B cell (primary cell): ENCODE data around the gene CST7. TPM values are rescaled to one million over a fixed set of nuclear protein-coding genes. Genes with fewer than 3 reads are reported as not detected.
"Not testable (repeated sequence)": the region's sequence is repeated elsewhere in the genome, so short reads cannot be mapped to it uniquely, and the experiment has no call there.

Source experiments
- ATAC-seq: fragments of 200-7000 bp; cut with Tn5 transposase; one replicate; pipeline ENCODE4 v1.10.0; 2021; ENCODE audit warnings: low read depth, mild to moderate bottlenecking, moderate number of reproducible peaks, moderate library complexity
- CTCF ChIA-PET: fragments of 350-600 bp; sonication (Branson Sonifier 250); formaldehyde crosslinking; loops from one replicate; lab custom pipeline; 2021; ENCODE audit warnings: antibody characterized with exemption, inconsistent platforms; lab: Charles Lee
- POLR2A ChIA-PET: fragments of 350-600 bp; sonication (Branson Sonifier 250); formaldehyde crosslinking; loops from one replicate; lab custom pipeline; 2021; ENCODE audit warnings: antibody characterized with exemption; lab: Charles Lee
- DNase-seq: peaks from one replicate; pipeline ENCODE4 v3.0.0; 2013
- H2AFZ ChIP-seq: 2 replicates; pipeline ENCODE4 v1.6.1; 2012; ENCODE audit warnings: mild to moderate bottlenecking, low read depth, low read length; ENCODE audit not compliant: insufficient read depth, poor library complexity, severe bottlenecking
- H3K27ac ChIP-seq, 2 donors: 1 replicate in 1 of 2; 2 replicates in 1 of 2; pipeline ENCODE4 v1.5.1; 2012 to 2013; ENCODE audit warnings: low read length in 2 of 2, mild to moderate bottlenecking in 2 of 2, moderate library complexity in 1 of 2
- H3K27me3 ChIP-seq, 4 experiments: fragments of 200-600 bp in 1 of 4; sonication (generic) in 1 of 4; replicated peaks in 1 of 4; 1 replicate in 2 of 4; 2 replicates in 2 of 4; pipeline versions ENCODE4 v1.6.1 to v1.7.0; 2013 to 2016; ENCODE audit warnings: low read length in 3 of 4, mild to moderate bottlenecking in 2 of 4, mixed read lengths in 1 of 4, moderate library complexity in 1 of 4; ENCODE audit not compliant: insufficient read depth in 4 of 4, control insufficient read depth in 3 of 4; ENCODE audit errors: control extremely low read depth in 1 of 4
- H3K36me3 ChIP-seq, 2 experiments: replicated peaks in 1 of 2; 1 replicate in 1 of 2; 2 replicates in 1 of 2; pipeline versions ENCODE4 v1.6.1 to v1.7.1; 2013; ENCODE audit warnings: low read length in 1 of 2; ENCODE audit not compliant: insufficient read depth in 2 of 2, control insufficient read depth in 1 of 2; ENCODE audit errors: control extremely low read depth in 1 of 2, extremely low read depth in 1 of 2
- H3K4me1 ChIP-seq, 2 donors: fragments of 200-600 bp in 1 of 2; sonication (generic) in 1 of 2; 1 replicate in 1 of 2; 2 replicates in 1 of 2; pipeline versions ENCODE4 v1.5.1 to v1.6.1; 2013 to 2017; ENCODE audit warnings: low read length in 2 of 2; ENCODE audit not compliant: control insufficient read depth in 2 of 2, insufficient read depth in 2 of 2
- H3K4me2 ChIP-seq: replicated peaks from 2 replicates; pipeline ENCODE3; 2012; ENCODE audit warnings: mild to moderate bottlenecking, low read depth, low read length; ENCODE audit not compliant: poor library complexity, severe bottlenecking
- H3K4me3 ChIP-seq, 5 experiments: fragments of 200-600 bp in 1 of 5; sonication (generic) in 1 of 5; 1 replicate in 3 of 5; 2 replicates in 2 of 5; pipeline versions ENCODE4 v1.5.1 to v1.7.0; 2011 to 2016; ENCODE audit warnings: low read length in 4 of 5, mild to moderate bottlenecking in 4 of 5, low read depth in 2 of 5, control low read depth in 1 of 5, moderate library complexity in 1 of 5; ENCODE audit not compliant: insufficient read depth in 1 of 5; ENCODE audit errors: control extremely low read depth in 1 of 5, extremely low read depth in 1 of 5
- H3K79me2 ChIP-seq: fragments of 200-600 bp; sonication (generic); one replicate; pipeline ENCODE4 v1.6.0; 2016; ENCODE audit warnings: low read length; ENCODE audit not compliant: control insufficient read depth, insufficient read depth
- H3K9ac ChIP-seq: fragments of 200-600 bp; sonication (generic); 2 replicates; pipeline ENCODE4 v1.6.1; 2017; ENCODE audit warnings: mild to moderate bottlenecking, low read length, moderate library complexity
- H3K9me3 ChIP-seq, 3 donors: one replicate each; pipeline versions ENCODE4 v1.6.1 to v1.7.1; 2013; ENCODE audit warnings: low read length in 2 of 3; ENCODE audit not compliant: control insufficient read depth in 2 of 3, insufficient read depth in 1 of 3; ENCODE audit errors: control extremely low read depth in 1 of 3
- H4K20me1 ChIP-seq: 2 replicates; pipeline ENCODE4 v1.6.0; 2012; ENCODE audit warnings: mild to moderate bottlenecking, low read length; ENCODE audit not compliant: insufficient read depth, control insufficient read depth, poor library complexity, severe bottlenecking
- H3K27ac Mint-ChIP-seq: one replicate; pipeline ENCODE4 v1.8.0; 2021; ENCODE audit warnings: mixed read lengths
- H3K27me3 Mint-ChIP-seq: one replicate; pipeline ENCODE4 v1.8.0; 2021; ENCODE audit warnings: mixed read lengths
- H3K4me1 Mint-ChIP-seq: one replicate; pipeline ENCODE4 v1.8.0; 2021; ENCODE audit warnings: mixed read lengths
- H3K4me3 Mint-ChIP-seq: one replicate; pipeline ENCODE4 v1.8.0; 2021; ENCODE audit warnings: mixed read lengths
- H3K9me3 Mint-ChIP-seq: one replicate; pipeline ENCODE4 v1.8.0; 2022; ENCODE audit warnings: mixed read lengths; ENCODE audit not compliant: insufficient read depth
- CTCF ChIP-seq: fragments of 200-600 bp; IDR thresholded peaks from one replicate; pipeline ENCODE4 v1.8.0; 2022; ENCODE audit warnings: antibody characterized with exemption, mild to moderate bottlenecking
- EZH2 ChIP-seq: IDR thresholded peaks from 2 replicates; pipeline ENCODE4 v1.6.1; 2012; ENCODE audit warnings: borderline replicate concordance, low read depth, mild to moderate bottlenecking, moderate library complexity, low read length; ENCODE audit not compliant: insufficient read depth, poor library complexity, severe bottlenecking
- WGBS: methylation state at CpG from one replicate; pipeline ENCODE4 v1.1.5; 2013; ENCODE audit warnings: missing lambda C conversion rate; ENCODE audit not compliant: insufficient coverage; 5-methylcytosine and 5-hydroxymethylcytosine counted together
- intact Hi-C: fragments of 100-400 bp; cut with micrococcal nuclease; formaldehyde crosslinking; loops from one replicate; pipeline ENCODE4 v1.10.0; 2022
- polyA plus RNA-seq: library from polyadenylated mRNA; depleted of rRNA; stranded (reverse); fragments of >200 nt; gene quantifications from 2 replicates; pipeline ENCODE4 v1.2.3, GENCODE V29; 2012
- total RNA-seq, 2 donors: library from RNA; stranded (reverse); fragments of 120-200 nt in 1 of 2; gene quantifications; 1 replicate in 1 of 2; 2 replicates in 1 of 2; pipeline versions ENCODE4 v1.2.3 to v1.2.4, GENCODE V29; 2013 to 2022

CST7 gene
- total and polyA plus RNA-seq, 2 donors (not counting 1 experiment from before 2014, with no cell fraction given): 0.94 to 3.4 TPM

GRCh38 chr20:24918579-24919566 is 30.2 kb upstream of the CST7 start:
- POLR2A ChIA-PET: no interaction called here
- Histone ChIP-seq H3K9ac (no peak overlapping the region), H3K27me3 (peaks cover 0 to 11% (median 2%) of the 10 kb centered on the region in 4 experiments), H3K36me3 (no peaks in the 10 kb centered on the region), H3K4me1 (peaks cover 0 to 3% of the 10 kb centered on the region in 2 donors), H4K20me1 (no peaks in the 10 kb centered on the region), H3K27ac (no peak overlapping the region), H3K4me2 (no peak overlapping the region), H2AFZ (no peak overlapping the region), H3K79me2 (no peaks in the 10 kb centered on the region), H3K4me3 (no peak overlapping the region), H3K9me3 (peaks cover 0 to 4% (median 0%) of the 10 kb centered on the region in 3 donors)
- Mint-ChIP-seq H3K9me3 (no peaks in the 10 kb centered on the region), H3K4me1 (no peaks in the 10 kb centered on the region), H3K27me3 (peaks cover 23% of the 10 kb centered on the region), H3K27ac (no peak overlapping the region), H3K4me3 (no peak overlapping the region)
- peak; percentile 26 for TF ChIP-seq CTCF
- no peak for TF ChIP-seq EZH2
- ATAC-seq: no peak
- no peak for DNase-seq
- CTCF ChIA-PET: interaction anchor here (2.0 kb wide), 1 partner anchor 758 kb away, joined by 6 read pairs; no protein-coding TSS in a partner anchor
- intact Hi-C loops: loop anchor here (5.0 kb wide), 1 partner anchor 757 kb away; no protein-coding TSS in a partner anchor
- 62% methylated on average over 11 of the region's 17 CpGs for WGBS

GRCh38 chr20:24919665-24920064 is 29.4 kb upstream of the CST7 start:
- WGBS: 96% methylated on average over 15 of the region's 15 CpGs
- H3K4me2 ChIP-seq, ATAC-seq, CTCF ChIA-PET, H3K27ac Mint-ChIP-seq, H3K4me1 ChIP-seq, H3K9ac ChIP-seq, H3K4me3 Mint-ChIP-seq, POLR2A ChIA-PET, H2AFZ ChIP-seq, H3K36me3 ChIP-seq, H3K79me2 ChIP-seq, H3K27ac ChIP-seq, H3K9me3 ChIP-seq, H3K4me1 Mint-ChIP-seq, DNase-seq, H3K9me3 Mint-ChIP-seq, H3K4me3 ChIP-seq, H4K20me1 ChIP-seq: not testable (repeated sequence)
- peaks cover 23% of the 10 kb centered on the region for H3K27me3 Mint-ChIP-seq
- H3K27me3 ChIP-seq: peaks cover 0 to 11% (median 2%) of the 10 kb centered on the region in 4 experiments
- intact Hi-C loops: loop anchor here (5.0 kb wide), 1 partner anchor 757 kb away; no protein-coding TSS in a partner anchor

GRCh38 chr20:24920706-24921105 is 28.4 kb upstream of the CST7 start:
- H3K4me3 ChIP-seq, H3K9ac ChIP-seq, H3K4me3 Mint-ChIP-seq, H3K27ac ChIP-seq, intact Hi-C loops, H3K36me3 ChIP-seq, H3K79me2 ChIP-seq, H3K4me1 ChIP-seq, H3K4me1 Mint-ChIP-seq, H3K27ac Mint-ChIP-seq, CTCF ChIA-PET, H4K20me1 ChIP-seq, H3K4me2 ChIP-seq, H2AFZ ChIP-seq, POLR2A ChIA-PET, H3K9me3 Mint-ChIP-seq, DNase-seq, H3K9me3 ChIP-seq, ATAC-seq: not testable (repeated sequence)
- no CpG with 5 or more reads among the region's 3 CpGs for WGBS
- H3K27me3 Mint-ChIP-seq: peaks cover 23% of the 10 kb centered on the region
- H3K27me3 ChIP-seq: peaks cover 0 to 11% (median 2%) of the 10 kb centered on the region in 4 experiments
